GM12891 (cell line): ENCODE data around the gene SHC3.

Source experiments
- POLR2A ChIP-seq: IDR thresholded peaks from 2 replicates; pipeline ENCODE4 v1.6.1; 2011; ENCODE audit warnings: low read depth, low read length, control low read depth
- POLR2AphosphoS5 ChIP-seq: IDR thresholded peaks from 2 replicates; pipeline ENCODE4 v1.6.1; 2011; ENCODE audit warnings: low read depth, low read length, control low read depth

- no peak for TF ChIP-seq POLR2A
- TF ChIP-seq POLR2AphosphoS5 = no peak
Observed at GRCh38 chr9:89161221-89161620, 17.4 kb downstream of the SHC3 start.
